ENCODE data around the gene CD320. TPM values are rescaled to one million over a fixed set of nuclear protein-coding genes. Genes with fewer than 3 reads are reported as not detected.
"Not testable (repeated sequence)": the region's sequence is repeated elsewhere in the genome, so short reads cannot be mapped to it uniquely, and the experiment has no call there.

CD320 gene
- total RNA-seq, 2 donors from 2014 or later = 21.7 to 58.1 TPM

DNA sequence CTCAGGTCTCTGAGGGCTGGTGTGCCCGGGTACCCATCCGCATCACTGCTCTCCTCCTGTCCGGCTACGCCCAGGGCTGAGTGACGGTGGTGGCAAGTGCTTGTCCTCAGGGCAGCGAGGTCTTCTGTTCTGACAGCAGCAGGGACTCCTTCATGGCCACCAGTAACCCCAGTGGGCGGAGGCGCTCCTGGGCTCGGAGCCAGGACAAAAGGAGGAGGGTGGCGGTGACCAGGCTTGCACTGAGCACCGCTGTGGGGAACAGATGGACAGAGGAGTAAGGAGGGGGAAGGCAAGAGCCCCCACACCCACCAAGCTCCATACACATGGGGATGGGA, 5.8 kb downstream of the CD320 start:
- H3K4me3 ChIP-seq = no peak overlapping the region
- DNase-seq (ENCODE audit: low spot score) (no peak), ATAC-seq (ENCODE audit: insufficient number of reproducible peaks, low FRiP score, low read depth) (no peak)
- H3K27ac ChIP-seq = no peak overlapping the region
- H3K9me3 ChIP-seq = no peaks in the 10 kb centered on the region
- H3K4me1 ChIP-seq (ENCODE audit: control insufficient read depth in 1 of 2, low read depth in 2 of 2) = peaks cover under 1 to 9% of the 10 kb centered on the region in 2 donors
- no peaks in the 10 kb centered on the region for H3K27me3 ChIP-seq (replicated peaks; ENCODE audit: insufficient read depth)
- H3K36me3 ChIP-seq = no peaks in the 10 kb centered on the region
- TF ChIP-seq, protein P1, sequence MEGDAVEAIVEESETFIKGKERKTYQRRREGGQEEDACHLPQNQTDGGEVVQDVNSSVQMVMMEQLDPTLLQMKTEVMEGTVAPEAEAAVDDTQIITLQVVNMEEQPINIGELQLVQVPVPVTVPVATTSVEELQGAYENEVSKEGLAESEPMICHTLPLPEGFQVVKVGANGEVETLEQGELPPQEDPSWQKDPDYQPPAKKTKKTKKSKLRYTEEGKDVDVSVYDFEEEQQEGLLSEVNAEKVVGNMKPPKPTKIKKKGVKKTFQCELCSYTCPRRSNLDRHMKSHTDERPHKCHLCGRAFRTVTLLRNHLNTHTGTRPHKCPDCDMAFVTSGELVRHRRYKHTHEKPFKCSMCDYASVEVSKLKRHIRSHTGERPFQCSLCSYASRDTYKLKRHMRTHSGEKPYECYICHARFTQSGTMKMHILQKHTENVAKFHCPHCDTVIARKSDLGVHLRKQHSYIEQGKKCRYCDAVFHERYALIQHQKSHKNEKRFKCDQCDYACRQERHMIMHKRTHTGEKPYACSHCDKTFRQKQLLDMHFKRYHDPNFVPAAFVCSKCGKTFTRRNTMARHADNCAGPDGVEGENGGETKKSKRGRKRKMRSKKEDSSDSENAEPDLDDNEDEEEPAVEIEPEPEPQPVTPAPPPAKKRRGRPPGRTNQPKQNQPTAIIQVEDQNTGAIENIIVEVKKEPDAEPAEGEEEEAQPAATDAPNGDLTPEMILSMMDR (IDR thresholded peaks at IDR 0.05) = no peak

DNA sequence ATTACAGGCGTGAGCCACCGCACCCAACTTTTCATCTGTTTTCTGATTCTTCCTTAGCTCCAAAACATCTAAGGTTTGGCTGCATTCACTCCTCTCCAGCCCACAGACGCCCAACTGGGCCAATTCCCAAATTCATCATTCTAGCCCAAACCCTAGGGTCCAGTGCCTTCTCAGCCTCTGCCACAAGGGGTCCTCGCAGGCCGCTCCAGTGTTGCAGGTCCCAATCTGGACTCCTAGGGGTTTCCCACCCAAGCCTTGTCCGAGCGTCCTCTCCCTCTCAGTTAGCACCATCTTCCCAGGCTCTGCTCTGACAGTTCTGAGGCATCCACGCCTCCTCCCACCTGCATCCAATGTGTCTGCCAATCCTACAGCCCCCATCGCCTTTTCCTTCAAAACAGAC, 16.8 kb downstream of the CD320 start:
- ATAC-seq (ENCODE audit: insufficient number of reproducible peaks, low FRiP score, low read depth); H3K27me3 ChIP-seq (replicated peaks; ENCODE audit: insufficient read depth): not testable (repeated sequence)

GRCh38 chr19:8276508-8276907, 31.6 kb downstream of the CD320 start:
- H3K27ac ChIP-seq; DNase-seq (ENCODE audit: low spot score); H3K4me3 ChIP-seq; H3K9me3 ChIP-seq; ATAC-seq (ENCODE audit: insufficient number of reproducible peaks, low FRiP score, low read depth); H3K27me3 ChIP-seq (replicated peaks; ENCODE audit: insufficient read depth); H3K36me3 ChIP-seq; H3K4me1 ChIP-seq (ENCODE audit: control insufficient read depth in 1 of 2, low read depth in 2 of 2): not testable (repeated sequence)

More for the DNA sequence above, 16.8 kb downstream of the CD320 start:
- H3K27ac ChIP-seq; DNase-seq (ENCODE audit: low spot score); H3K36me3 ChIP-seq; H3K4me1 ChIP-seq (ENCODE audit: control insufficient read depth in 1 of 2, low read depth in 2 of 2); H3K9me3 ChIP-seq; H3K4me3 ChIP-seq: not testable (repeated sequence)

DNA sequence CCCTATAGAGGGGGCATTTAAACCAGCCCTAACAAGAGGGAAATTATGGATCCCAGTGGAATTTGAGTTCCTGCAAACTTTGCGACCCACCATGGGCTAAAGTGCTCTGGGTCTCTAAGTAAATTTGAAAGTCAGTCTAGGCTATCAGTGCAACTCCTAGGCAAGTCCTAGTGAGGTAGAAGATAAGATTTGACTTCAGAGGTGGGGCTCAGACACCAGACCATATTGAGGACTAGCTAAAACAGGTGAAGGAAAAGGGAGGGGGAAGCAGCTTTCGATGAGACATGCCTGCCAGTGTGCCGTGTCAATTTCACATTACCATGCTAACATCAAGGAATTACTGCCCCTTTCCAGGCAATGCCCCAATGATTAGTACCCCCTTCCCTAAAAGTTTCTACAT, 38.4 kb downstream of the CD320 start:
- Histone ChIP-seq H3K27ac (no peak overlapping the region), H3K4me3 (peak overlapping the region; percentile 88), H3K27me3 (replicated peaks; ENCODE audit: insufficient read depth) (no peaks in the 10 kb centered on the region), H3K36me3 (no peaks in the 10 kb centered on the region), H3K9me3 (no peaks in the 10 kb centered on the region), H3K4me1 (ENCODE audit: control insufficient read depth in 1 of 2, low read depth in 2 of 2) (peaks cover 0 to 4% of the 10 kb centered on the region in 2 donors)
- TF ChIP-seq, protein P1 (IDR thresholded peaks at IDR 0.05) = no peak
- no peak for ATAC-seq (ENCODE audit: insufficient number of reproducible peaks, low FRiP score, low read depth)
- no peak for DNase-seq (ENCODE audit: low spot score)

- Histone ChIP-seq H3K36me3 (peaks cover 7% of the 10 kb centered on the region), H3K27ac (no peak overlapping the region), H3K4me3 (no peak overlapping the region), H3K27me3 (replicated peaks; ENCODE audit: insufficient read depth) (no peaks in the 10 kb centered on the region), H3K9me3 (no peaks in the 10 kb centered on the region), H3K4me1 (ENCODE audit: control insufficient read depth in 1 of 2, low read depth in 2 of 2) (peaks cover 0 to 4% of the 10 kb centered on the region in 2 donors)
- DNase-seq (ENCODE audit: low spot score) (no peak), ATAC-seq (ENCODE audit: insufficient number of reproducible peaks, low FRiP score, low read depth) (no peak)
- TF ChIP-seq, protein P1 (IDR thresholded peaks at IDR 0.05) = no peak
Measured at GRCh38 chr19:8265872-8266271, 42.3 kb downstream of the CD320 start.

DNA sequence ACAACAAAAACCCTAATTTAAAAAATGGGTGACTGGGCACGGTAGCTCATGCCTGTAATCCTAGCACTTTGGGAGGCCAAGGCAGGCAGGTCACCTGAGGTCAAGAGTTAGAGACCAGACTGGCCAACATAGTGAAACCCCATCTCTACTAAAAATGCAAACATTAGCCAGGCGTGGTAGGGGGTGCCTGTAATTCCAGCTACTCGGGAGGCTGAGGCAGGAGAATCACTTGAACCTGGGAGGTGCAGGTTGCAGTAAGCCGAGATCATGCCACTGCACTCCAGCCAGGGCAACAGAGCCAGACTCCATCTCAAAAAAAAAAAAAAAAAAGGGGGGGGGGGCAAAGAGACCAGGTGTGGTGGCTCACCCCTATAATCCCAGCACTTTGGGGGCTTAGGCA, 43.9 kb downstream of the CD320 start:
- not testable (repeated sequence) for DNase-seq (ENCODE audit: low spot score); ATAC-seq (ENCODE audit: insufficient number of reproducible peaks, low FRiP score, low read depth); H3K9me3 ChIP-seq; H3K4me3 ChIP-seq; H3K4me1 ChIP-seq (ENCODE audit: control insufficient read depth in 1 of 2, low read depth in 2 of 2); H3K27ac ChIP-seq; H3K27me3 ChIP-seq (replicated peaks; ENCODE audit: insufficient read depth); H3K36me3 ChIP-seq

- Histone ChIP-seq H3K4me3 (no peak overlapping the region), H3K4me1 (ENCODE audit: control insufficient read depth in 1 of 2, low read depth in 2 of 2) (no peaks in the 10 kb centered on the region), H3K27ac (no peak overlapping the region), H3K9me3 (no peaks in the 10 kb centered on the region), H3K36me3 (peaks cover 13% of the 10 kb centered on the region), H3K27me3 (replicated peaks; ENCODE audit: insufficient read depth) (no peaks in the 10 kb centered on the region)
- ATAC-seq (ENCODE audit: insufficient number of reproducible peaks, low FRiP score, low read depth) (no peak), DNase-seq (ENCODE audit: low spot score) (no peak)
- TF ChIP-seq, protein P1 (IDR thresholded peaks at IDR 0.05) = no peak
Measured at GRCh38 chr19:8262431-8262830, 45.7 kb downstream of the CD320 start.

Data from thoracic aorta (tissue), 2 donors.